ENCODE measurements around the gene CPS1.

GRCh38 chr2:210539035-210539434 lies 17.4 kb upstream of the CPS1 start:
- TF ChIP-seq CTCF (IDR thresholded peaks at IDR 0.05) (no peak), POLR2A (IDR thresholded peaks at IDR 0.05) (no peak)
